ENCODE measurements around the gene HECTD1. TPM values are rescaled to one million over a fixed set of nuclear protein-coding genes. Genes with fewer than 3 reads are reported as not detected.
"Not testable (repeated sequence)": the region's sequence is repeated elsewhere in the genome, so short reads cannot be mapped to it uniquely, and the experiment has no call there.

Gene HECTD1
- total and polyA plus RNA-seq, 9 of the 15 experiments (the other 6 are each of a cell fraction or from before 2014, with no cell fraction given): 27.9 to 111 (median 78.1) TPM

DNA sequence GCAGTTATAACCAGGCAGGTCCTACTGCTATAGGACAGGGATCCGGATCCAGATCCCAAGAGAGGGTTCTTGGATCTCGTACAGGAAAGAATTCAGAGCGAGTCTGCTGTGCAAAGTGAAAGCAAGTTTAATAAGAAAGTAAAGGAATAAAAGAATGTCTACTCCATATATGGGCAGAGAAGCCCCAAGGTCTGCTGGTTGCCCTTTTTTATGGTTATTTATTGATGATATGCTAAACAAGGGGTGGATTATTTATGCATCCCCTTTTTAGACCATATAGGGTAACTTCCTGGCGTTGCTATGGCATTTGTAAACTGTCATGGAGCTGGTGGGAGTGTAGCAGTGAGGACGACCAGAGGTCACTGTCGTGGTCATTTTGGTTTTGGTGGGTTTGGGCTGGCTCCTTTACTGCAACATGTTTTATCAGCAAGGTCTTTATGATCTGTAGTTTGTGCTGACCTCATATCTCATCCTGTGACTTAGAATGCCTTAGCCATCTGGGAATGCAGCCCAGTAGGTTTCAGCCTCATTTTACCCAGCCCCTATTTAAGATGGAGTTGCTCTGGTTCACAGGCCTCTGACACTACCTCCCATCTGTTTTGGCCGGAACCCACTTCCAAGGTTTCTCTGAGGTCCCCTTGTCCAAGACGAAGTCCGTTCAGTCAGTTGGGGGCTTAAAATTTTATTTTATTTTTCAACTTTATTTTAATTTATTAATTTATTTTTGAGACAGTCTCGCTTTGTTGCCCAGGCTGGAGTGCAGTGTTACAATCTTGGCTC, 34.8 kb upstream of the HECTD1 start (continued):
- TF ChIP-seq, protein P1, sequence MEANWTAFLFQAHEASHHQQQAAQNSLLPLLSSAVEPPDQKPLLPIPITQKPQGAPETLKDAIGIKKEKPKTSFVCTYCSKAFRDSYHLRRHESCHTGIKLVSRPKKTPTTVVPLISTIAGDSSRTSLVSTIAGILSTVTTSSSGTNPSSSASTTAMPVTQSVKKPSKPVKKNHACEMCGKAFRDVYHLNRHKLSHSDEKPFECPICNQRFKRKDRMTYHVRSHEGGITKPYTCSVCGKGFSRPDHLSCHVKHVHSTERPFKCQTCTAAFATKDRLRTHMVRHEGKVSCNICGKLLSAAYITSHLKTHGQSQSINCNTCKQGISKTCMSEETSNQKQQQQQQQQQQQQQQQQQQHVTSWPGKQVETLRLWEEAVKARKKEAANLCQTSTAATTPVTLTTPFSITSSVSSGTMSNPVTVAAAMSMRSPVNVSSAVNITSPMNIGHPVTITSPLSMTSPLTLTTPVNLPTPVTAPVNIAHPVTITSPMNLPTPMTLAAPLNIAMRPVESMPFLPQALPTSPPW (CRISPR knock-in tag; IDR thresholded peaks at IDR 0.05): peak; percentile 64
- peak; percentile 80 for TF ChIP-seq ZFP1 (CRISPR knock-in tag; IDR thresholded peaks at IDR 0.05)
- peak; percentile 83 for TF ChIP-seq ILK (tag; IDR thresholded peaks at IDR 0.05; ENCODE audit: borderline replicate concordance, low read depth)
- peak; percentile 86 for TF ChIP-seq ZNF586 (CRISPR knock-in tag; conservative IDR thresholded peaks at IDR 0.05)
- peak; percentile 92 for TF ChIP-seq ZNF239 (CRISPR knock-in tag; IDR thresholded peaks at IDR 0.05)
- TF ChIP-seq NFE2 (IDR thresholded peaks at IDR 0.05; ENCODE audit: low read depth): 0 out of 2 replicates have a peak, but pooled peaks have one; percentile 31
- not testable (repeated sequence) for TF ChIP-seq CEBPG (CRISPR knock-in tag; IDR thresholded peaks at IDR 0.05)
- TF ChIP-seq CEBPG (tag; conservative IDR thresholded peaks at IDR 0.05 in 1 of 2, IDR thresholded peaks at IDR 0.05 in 1 of 2): 0 out of 4 replicates have a peak, but pooled peaks of 1 of the 2 experiments have one; percentile 32
- TF ChIP-seq, protein P2, sequence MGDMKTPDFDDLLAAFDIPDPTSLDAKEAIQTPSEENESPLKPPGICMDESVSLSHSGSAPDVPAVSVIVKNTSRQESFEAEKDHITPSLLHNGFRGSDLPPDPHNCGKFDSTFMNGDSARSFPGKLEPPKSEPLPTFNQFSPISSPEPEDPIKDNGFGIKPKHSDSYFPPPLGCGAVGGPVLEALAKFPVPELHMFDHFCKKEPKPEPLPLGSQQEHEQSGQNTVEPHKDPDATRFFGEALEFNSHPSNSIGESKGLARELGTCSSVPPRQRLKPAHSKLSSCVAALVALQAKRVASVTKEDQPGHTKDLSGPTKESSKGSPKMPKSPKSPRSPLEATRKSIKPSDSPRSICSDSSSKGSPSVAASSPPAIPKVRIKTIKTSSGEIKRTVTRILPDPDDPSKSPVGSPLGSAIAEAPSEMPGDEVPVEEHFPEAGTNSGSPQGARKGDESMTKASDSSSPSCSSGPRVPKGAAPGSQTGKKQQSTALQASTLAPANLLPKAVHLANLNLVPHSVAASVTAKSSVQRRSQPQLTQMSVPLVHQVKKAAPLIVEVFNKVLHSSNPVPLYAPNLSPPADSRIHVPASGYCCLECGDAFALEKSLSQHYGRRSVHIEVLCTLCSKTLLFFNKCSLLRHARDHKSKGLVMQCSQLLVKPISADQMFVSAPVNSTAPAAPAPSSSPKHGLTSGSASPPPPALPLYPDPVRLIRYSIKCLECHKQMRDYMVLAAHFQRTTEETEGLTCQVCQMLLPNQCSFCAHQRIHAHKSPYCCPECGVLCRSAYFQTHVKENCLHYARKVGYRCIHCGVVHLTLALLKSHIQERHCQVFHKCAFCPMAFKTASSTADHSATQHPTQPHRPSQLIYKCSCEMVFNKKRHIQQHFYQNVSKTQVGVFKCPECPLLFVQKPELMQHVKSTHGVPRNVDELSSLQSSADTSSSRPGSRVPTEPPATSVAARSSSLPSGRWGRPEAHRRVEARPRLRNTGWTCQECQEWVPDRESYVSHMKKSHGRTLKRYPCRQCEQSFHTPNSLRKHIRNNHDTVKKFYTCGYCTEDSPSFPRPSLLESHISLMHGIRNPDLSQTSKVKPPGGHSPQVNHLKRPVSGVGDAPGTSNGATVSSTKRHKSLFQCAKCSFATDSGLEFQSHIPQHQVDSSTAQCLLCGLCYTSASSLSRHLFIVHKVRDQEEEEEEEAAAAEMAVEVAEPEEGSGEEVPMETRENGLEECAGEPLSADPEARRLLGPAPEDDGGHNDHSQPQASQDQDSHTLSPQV (IDR thresholded peaks at IDR 0.05): peak; percentile 100
- TF ChIP-seq, protein P3, sequence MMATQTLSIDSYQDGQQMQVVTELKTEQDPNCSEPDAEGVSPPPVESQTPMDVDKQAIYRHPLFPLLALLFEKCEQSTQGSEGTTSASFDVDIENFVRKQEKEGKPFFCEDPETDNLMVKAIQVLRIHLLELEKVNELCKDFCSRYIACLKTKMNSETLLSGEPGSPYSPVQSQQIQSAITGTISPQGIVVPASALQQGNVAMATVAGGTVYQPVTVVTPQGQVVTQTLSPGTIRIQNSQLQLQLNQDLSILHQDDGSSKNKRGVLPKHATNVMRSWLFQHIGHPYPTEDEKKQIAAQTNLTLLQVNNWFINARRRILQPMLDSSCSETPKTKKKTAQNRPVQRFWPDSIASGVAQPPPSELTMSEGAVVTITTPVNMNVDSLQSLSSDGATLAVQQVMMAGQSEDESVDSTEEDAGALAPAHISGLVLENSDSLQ (IDR thresholded peaks at IDR 0.05): peak; percentile 14; the same call in 1 of the 2 replicates
- TF ChIP-seq ZNF79 (CRISPR knock-in tag; IDR thresholded peaks at IDR 0.05; ENCODE audit: low read depth): peak; percentile 94
- TF ChIP-seq, protein P4, sequence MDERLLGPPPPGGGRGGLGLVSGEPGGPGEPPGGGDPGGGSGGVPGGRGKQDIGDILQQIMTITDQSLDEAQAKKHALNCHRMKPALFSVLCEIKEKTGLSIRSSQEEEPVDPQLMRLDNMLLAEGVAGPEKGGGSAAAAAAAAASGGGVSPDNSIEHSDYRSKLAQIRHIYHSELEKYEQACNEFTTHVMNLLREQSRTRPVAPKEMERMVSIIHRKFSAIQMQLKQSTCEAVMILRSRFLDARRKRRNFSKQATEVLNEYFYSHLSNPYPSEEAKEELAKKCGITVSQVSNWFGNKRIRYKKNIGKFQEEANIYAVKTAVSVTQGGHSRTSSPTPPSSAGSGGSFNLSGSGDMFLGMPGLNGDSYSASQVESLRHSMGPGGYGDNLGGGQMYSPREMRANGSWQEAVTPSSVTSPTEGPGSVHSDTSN (CRISPR knock-in tag; IDR thresholded peaks at IDR 0.05; ENCODE audit: low read depth): not testable (repeated sequence)
- TF ChIP-seq, protein P4 (tag; conservative IDR thresholded peaks at IDR 0.05; ENCODE audit: low read depth): peak; percentile 77
- TF ChIP-seq, protein P5, sequence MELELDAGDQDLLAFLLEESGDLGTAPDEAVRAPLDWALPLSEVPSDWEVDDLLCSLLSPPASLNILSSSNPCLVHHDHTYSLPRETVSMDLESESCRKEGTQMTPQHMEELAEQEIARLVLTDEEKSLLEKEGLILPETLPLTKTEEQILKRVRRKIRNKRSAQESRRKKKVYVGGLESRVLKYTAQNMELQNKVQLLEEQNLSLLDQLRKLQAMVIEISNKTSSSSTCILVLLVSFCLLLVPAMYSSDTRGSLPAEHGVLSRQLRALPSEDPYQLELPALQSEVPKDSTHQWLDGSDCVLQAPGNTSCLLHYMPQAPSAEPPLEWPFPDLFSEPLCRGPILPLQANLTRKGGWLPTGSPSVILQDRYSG (tag; conservative IDR thresholded peaks at IDR 0.05; ENCODE audit: low read depth): peak; percentile 99
- peak; percentile 96 for TF ChIP-seq CXXC5 (CRISPR knock-in tag; IDR thresholded peaks at IDR 0.05)
- 0 out of 2 replicates have a peak, but pooled peaks have one; percentile 26 for TF ChIP-seq DPF2 (IDR thresholded peaks at IDR 0.05)

All from K562 (cell line).